ENCODE results near the gene CSNK1G3. TPM values are rescaled to one million over a fixed set of nuclear protein-coding genes. Genes with fewer than 3 reads are reported as not detected.

The CSNK1G3 gene
- total RNA-seq, 1 donor from 2014 or later = 28.5 TPM

GRCh38 chr5:123558762-123559433 is 46.9 kb downstream of the CSNK1G3 start:
- TF ChIP-seq CTCF (IDR thresholded peaks at IDR 0.05) = no peak
- no peaks in the 10 kb centered on the region for H3K9me3 ChIP-seq
- no peaks in the 10 kb centered on the region for H3K4me1 ChIP-seq
- no peak overlapping the region for H3K27ac ChIP-seq
- intact Hi-C loops (cut with DNase I) = no loop called here
- DNase-seq (ENCODE audit: low spot score in 2 of 2) = no peak
- peaks cover 0 to 7% of the 10 kb centered on the region in 2 donors for H3K36me3 ChIP-seq
- no peak overlapping the region for H3K4me3 ChIP-seq
- H3K27me3 ChIP-seq = no peaks in the 10 kb centered on the region

- Histone ChIP-seq H3K4me3 (no peak overlapping the region), H3K9me3 (no peaks in the 10 kb centered on the region), H3K4me1 (no peaks in the 10 kb centered on the region), H3K36me3 (peaks cover 0 to 7% of the 10 kb centered on the region in 2 donors), H3K27ac (no peak overlapping the region), H3K27me3 (no peaks in the 10 kb centered on the region)
- no peak for TF ChIP-seq CTCF (IDR thresholded peaks at IDR 0.05)
- no peak for DNase-seq (ENCODE audit: low spot score in 2 of 2)
- intact Hi-C loops (cut with DNase I) = no loop called here
Measured at GRCh38 chr5:123559434-123559775, 47.4 kb downstream of the CSNK1G3 start.

GRCh38 chr5:123561230-123561629 is 49.3 kb downstream of the CSNK1G3 start:
- Histone ChIP-seq H3K9me3 (no peaks in the 10 kb centered on the region), H3K4me3 (no peak overlapping the region), H3K36me3 (peaks cover 0 to 7% of the 10 kb centered on the region in 2 donors), H3K4me1 (no peaks in the 10 kb centered on the region), H3K27ac (no peak overlapping the region), H3K27me3 (no peaks in the 10 kb centered on the region)
- DNase-seq (ENCODE audit: low spot score in 2 of 2) = no peak
- no peak for TF ChIP-seq CTCF (IDR thresholded peaks at IDR 0.05)
- intact Hi-C loops (cut with DNase I) = no loop called here

GRCh38 chr5:123571927-123572326 is 60.0 kb downstream of the CSNK1G3 start:
- intact Hi-C loops (cut with DNase I) = no loop called here
- H3K27ac ChIP-seq = no peak overlapping the region
- H3K27me3 ChIP-seq = no peaks in the 10 kb centered on the region
- peaks cover 2 to 3% of the 10 kb centered on the region in 2 donors for H3K36me3 ChIP-seq
- no peak for TF ChIP-seq CTCF (IDR thresholded peaks at IDR 0.05)
- H3K9me3 ChIP-seq = no peaks in the 10 kb centered on the region
- H3K4me1 ChIP-seq = no peaks in the 10 kb centered on the region
- DNase-seq (ENCODE audit: low spot score in 2 of 2) = no peak
- no peak overlapping the region for H3K4me3 ChIP-seq

GRCh38 chr5:123578390-123578789 is 66.4 kb downstream of the CSNK1G3 start:
- H3K27ac ChIP-seq = no peak overlapping the region
- H3K4me1 ChIP-seq = no peaks in the 10 kb centered on the region
- H3K36me3 ChIP-seq = peaks cover 3 to 5% of the 10 kb centered on the region in 2 donors
- intact Hi-C loops (cut with DNase I) = no loop called here
- H3K9me3 ChIP-seq = no peaks in the 10 kb centered on the region
- DNase-seq (ENCODE audit: low spot score in 2 of 2) = no peak
- TF ChIP-seq CTCF (IDR thresholded peaks at IDR 0.05) = no peak
- H3K4me3 ChIP-seq = no peak overlapping the region
- no peaks in the 10 kb centered on the region for H3K27me3 ChIP-seq

GRCh38 chr5:123579410-123579809 is 67.4 kb downstream of the CSNK1G3 start:
- no peaks in the 10 kb centered on the region for H3K27me3 ChIP-seq
- TF ChIP-seq CTCF (IDR thresholded peaks at IDR 0.05) = no peak
- H3K9me3 ChIP-seq = no peaks in the 10 kb centered on the region
- H3K27ac ChIP-seq = no peak overlapping the region
- intact Hi-C loops (cut with DNase I) = no loop called here
- H3K4me1 ChIP-seq = no peaks in the 10 kb centered on the region
- no peak for DNase-seq (ENCODE audit: low spot score in 2 of 2)
- no peak overlapping the region for H3K4me3 ChIP-seq
- H3K36me3 ChIP-seq = peaks cover 0 to 5% of the 10 kb centered on the region in 2 donors

Data from ascending aorta (tissue), 2 donors.